HG02852 (cell line): ENCODE measurements around the gene PSD4.

Experiments used
- ATAC-seq: cut with Tn5 transposase; IDR thresholded peaks from one replicate; pipeline ENCODE4 v1.9.1; 2021; ENCODE audit warnings: mild to moderate bottlenecking, moderate library complexity; ENCODE audit not compliant: unreplicated experiment

PSD4 gene

GRCh38 chr2:113258471-113259147 lies 84.8 kb downstream of the PSD4 start:
- no peak for ATAC-seq
